Activated CD4-positive, CD25-positive, alpha-beta regulatory T cell treated with anti-CD3 and anti-CD28 coated beads, Interleukin-2, amount 50 U/mL, for 24 hours (primary cell): Measurements from ENCODE around the gene RFTN1.
A peak's percentile ranks its signal among the peaks of the same experiment; 100 is the strongest.

Source experiments
- ATAC-seq, 2 donors: fragments of 150-1000 bp; cut with Tn5 transposase; one replicate each; pipeline ENCODE4 v1.10.0; 2021; ENCODE audit warnings: mild to moderate bottlenecking in 1 of 2, moderate library complexity in 1 of 2

The RFTN1 gene

DNA sequence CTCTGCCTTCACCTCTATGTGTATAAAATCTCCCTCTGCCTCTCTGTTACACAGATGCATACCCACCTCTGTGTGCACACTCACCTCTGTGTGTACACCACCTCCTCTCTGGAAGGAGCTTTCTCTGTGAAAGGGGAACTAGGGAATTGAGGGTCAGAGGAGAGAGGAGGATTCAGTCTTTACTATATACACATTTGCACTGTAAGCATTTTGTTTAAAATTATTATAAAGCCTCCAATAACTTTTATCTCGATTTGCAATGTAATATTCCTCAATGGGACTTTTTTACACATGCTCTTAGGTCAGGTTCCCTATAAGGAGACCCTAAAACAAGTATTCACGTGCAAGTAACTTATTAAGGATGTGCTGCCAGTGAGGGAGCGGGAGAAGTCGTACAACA lies 166.0 kb downstream of the RFTN1 start:
- ATAC-seq = no peak

DNA sequence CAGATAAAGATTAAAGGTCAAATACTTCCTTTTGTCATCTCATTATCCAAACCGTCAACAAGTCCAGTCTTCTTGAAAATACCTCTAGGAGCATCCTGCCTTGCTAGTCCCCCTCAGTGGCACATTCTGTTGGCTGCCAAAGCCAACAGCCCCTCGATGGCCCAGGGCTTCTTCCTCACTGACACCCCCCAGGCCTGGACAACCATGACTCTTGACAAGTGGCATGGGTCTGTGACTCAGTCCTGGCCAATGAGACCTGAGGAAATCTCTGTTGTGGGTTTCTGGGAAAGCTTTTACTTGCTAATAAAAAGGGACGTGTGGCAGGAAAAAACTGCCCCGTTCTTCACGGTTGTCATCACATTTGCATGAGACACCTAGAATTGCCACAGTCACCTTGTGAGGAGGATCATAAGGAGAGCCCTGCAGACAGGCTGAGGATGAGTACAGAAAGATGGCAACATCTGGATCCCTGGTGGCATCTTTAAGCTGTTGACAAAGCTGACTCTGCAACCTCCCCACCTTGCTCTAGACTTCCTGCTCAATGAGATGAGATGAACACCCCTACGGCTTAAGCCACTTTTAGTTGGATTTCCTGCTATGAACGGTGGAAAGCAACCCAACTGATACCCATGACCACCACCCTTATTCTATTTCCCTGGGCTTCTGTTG lies 167.0 kb downstream of the RFTN1 start:
- ATAC-seq = no peak

DNA sequence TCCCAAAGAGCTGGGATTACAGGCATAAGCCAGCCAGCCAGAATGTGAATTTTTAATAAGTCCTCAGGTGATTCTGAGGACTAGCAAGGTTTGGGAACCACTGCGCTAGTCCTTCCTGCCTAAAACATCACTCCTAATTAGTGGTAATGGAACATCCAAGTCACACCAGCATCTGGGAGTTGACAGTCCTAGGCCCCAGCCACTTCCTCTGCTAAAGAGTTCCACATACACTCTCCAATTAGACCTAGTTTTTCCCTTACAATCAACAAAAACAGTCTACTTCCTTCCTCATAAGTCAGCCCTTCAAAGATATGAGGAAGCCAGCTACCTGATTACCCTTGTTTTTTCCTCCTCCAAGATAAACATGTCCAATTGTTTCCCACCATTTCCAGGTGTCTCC lies 170.4 kb downstream of the RFTN1 start:
- ATAC-seq = no peak

DNA sequence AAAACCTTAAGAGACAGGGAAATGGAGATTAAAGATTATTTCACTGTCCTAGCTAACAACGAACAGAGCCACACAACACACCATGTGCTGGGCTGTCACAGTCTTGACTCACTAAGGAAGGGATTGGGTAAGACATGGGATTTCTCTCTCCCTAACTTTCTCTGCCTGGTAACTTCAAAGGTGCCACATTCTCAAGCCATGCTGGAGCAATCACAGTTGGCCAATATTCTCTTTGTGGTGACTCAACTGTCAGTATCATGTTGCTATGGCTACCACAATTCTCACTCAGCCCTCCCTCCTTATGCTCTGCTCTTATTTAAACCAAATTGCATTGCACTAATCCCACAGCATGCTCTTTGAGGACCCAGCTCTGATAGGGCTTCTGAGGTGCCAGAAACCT lies 174.5 kb downstream of the RFTN1 start:
- peak; percentile 79 to 87 for ATAC-seq

DNA sequence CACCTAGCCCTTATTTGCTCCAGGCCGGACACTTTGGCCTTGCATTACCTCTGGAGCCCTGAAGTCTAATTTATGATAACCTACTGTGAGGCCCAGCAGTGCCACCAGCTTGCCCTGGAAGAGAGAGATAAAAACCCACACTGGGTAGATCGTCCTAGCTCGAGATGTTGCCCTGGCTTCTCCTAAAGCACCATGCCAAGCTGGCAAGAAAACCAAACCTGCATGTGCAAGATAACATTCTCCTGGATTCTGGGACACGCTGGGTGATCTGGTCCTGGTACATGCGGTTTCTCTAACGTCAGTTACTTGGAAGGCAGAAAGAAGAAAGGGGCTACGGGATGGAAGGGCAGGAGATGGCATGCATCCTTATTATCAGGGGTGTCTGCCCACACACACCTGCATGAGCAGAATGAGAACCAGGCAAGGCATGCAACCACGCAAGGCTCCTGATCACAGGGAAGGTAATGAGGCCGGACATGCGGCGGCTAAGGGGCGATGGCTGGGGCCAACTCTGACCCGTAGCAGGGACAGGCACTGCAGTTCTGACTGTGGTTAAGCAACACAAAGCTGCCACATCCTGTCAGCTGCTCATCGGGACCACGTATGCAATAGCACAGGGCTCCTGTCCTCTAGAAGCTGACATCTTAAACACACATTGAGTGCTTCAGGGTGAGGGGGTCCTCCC lies 175.5 kb downstream of the RFTN1 start:
- peak; percentile 69 to 73 for ATAC-seq

DNA sequence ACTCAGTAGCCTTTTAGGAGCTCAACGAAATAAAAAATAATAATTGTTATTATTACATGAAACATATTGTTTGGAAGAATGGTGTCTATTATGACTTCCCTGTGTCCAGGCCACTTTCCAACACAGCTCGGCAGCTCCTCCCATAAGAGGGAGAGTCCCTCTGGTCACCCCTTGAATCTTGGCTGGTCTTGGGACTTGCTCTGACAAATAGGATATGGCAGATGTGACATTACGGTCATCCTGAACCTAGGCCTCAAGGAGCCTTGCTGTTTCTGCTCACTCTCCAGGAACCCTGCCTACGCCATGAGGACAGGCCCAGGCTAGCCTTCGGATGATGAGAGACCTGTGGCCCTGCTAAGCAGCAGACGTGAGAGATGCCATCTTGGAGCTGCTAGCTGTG lies 176.7 kb downstream of the RFTN1 start:
- no peak for ATAC-seq

DNA sequence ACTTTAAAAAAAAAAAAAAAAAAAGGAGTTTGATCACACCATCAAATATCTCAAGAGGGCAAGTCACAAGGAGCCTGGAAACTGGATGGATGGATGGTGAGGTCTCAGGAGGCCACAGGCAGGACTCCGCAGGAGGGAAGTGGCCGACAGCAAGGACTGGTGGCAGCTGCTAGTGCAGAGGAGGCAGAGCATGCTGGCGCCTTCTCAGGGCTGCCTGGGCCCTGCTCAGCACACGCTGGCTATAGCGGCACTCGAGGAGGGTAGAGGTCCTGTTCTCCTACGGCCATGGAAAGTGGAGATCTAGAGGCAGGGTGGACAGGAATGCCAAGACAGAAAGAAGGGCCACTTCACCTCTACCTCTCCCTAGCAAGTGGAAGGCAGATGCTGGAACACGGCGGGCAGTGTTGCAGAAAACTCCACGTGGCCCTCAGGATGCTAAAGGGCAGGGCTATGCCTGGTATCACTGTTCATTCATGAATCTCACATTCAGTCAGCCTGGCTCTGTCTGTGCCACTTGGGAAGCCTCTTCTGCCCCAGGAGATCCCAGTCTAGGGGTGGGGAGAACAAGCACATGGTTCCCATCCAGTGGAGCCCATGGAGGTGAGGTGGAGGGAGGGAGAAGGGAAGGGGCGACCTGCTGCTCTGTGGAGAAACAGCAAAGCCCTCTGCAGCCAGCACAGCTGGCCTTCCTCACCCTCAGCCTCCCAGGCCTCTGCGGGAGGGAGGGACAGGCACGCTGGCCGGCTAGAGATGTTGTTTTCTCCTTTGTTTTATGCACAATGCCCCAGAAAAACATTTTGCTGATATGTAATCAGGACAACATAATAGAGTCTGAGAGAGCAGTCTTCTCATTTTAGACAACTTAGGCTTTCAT lies 177.5 kb downstream of the RFTN1 start:
- no peak for ATAC-seq

DNA sequence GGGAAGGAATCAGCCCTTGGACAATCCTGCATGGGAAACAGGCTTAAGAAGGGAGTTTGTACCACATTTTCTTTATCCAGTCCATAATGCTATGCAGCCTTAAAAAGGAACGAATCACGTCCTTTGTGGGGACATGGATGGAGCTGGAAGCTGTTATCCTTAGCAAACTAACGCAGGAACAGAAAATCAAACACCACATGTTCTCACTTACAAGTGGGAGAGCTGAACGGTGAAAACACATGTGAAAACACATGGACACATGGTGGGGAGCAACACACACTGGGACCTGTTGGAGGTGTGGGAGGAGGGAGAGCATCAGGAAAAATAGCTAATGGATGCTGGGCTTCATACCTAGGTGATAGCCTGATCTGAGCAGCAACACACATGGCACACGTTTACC lies 178.2 kb downstream of the RFTN1 start:
- ATAC-seq = no peak

DNA sequence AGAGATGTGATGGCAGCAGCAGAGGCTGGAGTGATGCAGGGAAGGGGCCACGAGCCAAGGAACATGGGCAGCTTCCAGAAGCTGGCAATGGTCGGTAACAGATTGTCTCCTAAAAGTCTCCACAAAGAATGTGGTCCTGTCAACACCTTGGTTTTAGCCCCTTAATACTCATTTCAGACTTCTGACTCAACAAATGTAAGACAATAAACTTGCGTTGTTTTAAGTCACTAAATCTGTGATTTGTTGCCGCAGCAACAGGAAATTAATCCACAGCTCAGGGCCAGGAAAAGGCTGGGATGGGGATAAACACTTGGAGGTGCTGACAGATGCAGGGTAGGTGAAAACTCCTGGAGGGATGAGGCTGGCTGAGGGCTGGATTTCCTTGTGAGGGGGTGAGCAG lies 178.6 kb downstream of the RFTN1 start:
- no peak for ATAC-seq

DNA sequence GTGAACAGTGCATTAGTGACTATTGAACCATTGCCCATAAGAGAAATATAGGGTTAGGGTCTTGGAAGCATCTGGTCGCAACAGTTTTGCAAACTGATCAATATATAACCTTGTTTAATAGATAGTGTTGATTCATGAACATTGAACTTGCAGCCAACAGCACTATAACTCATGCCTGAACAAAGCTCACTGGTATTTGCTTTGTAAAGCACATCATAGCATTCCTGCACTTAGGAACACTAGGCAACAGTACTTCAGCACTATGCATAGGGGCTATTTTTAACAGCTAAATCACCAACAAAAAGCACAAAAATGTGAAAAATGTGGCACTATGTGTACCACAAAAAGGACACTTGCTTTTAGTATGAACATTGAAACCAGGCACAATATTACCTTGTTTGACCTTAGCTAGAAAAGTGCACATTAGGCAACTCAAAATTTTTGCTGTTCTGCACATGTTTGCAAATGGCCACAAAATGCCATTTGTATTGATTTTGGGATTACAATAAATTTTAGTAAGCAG lies 180.5 kb downstream of the RFTN1 start:
- ATAC-seq = no peak

DNA sequence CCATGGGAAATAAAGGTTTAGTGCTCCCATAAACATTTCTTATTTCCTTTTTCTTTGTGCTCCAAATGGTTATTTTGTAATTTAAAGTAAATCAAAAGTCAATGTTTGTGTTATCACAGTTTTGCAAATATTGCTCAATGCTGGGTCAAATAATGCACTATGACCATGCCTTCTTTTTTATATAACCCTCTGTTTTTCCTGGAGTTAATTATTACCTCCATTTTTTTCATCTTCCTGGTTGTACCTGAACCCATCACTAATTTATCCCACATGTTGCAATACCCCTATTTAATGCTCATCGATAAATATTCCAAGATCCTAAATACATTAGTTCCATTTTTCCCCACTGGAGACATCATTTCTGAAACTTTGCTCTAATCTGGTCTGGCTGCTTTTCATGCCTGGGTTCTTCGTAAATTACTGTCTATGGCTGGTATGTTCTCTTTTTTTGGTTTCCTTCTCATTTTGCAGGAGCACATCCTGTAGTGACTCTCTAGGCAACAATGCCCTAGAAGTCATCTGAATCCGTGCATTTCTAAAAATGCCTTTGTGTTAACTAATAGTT lies 182.1 kb downstream of the RFTN1 start:
- no peak for ATAC-seq

DNA sequence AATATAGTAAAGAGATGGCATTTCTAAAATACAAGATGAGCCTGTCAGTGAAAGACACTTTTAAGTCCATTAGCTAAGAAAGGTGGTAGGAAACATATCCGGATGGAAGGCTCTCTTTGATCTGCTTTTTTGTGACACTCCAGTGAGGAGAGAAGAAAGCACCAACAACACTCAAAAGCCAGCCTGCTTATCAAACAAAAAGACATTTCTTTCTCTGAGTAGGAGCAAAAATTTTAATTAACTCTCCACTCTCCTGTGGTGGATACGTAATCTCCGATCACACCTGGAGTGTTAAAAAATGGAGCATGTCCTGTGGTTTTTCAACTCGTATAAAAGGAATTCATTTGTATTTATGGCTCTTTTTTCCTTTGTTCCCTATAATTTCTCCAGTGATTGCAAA lies 183.1 kb downstream of the RFTN1 start:
- ATAC-seq = no peak

DNA sequence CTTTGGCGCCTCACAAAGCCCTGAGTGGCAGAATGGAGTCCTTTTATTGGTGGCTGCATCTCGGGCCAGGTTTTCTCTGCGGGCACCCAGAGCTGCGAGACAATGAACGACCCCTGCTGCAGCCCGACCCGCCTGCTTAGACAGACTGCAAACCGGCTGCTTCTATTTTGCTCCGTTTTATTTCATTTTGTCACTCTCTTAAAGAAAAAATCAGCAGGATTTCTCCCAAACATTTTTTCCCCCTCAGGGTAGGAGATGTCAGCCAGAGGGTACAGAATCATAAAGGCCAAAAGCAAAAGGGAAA lies 183.7 kb downstream of the RFTN1 start:
- no peak for ATAC-seq

DNA sequence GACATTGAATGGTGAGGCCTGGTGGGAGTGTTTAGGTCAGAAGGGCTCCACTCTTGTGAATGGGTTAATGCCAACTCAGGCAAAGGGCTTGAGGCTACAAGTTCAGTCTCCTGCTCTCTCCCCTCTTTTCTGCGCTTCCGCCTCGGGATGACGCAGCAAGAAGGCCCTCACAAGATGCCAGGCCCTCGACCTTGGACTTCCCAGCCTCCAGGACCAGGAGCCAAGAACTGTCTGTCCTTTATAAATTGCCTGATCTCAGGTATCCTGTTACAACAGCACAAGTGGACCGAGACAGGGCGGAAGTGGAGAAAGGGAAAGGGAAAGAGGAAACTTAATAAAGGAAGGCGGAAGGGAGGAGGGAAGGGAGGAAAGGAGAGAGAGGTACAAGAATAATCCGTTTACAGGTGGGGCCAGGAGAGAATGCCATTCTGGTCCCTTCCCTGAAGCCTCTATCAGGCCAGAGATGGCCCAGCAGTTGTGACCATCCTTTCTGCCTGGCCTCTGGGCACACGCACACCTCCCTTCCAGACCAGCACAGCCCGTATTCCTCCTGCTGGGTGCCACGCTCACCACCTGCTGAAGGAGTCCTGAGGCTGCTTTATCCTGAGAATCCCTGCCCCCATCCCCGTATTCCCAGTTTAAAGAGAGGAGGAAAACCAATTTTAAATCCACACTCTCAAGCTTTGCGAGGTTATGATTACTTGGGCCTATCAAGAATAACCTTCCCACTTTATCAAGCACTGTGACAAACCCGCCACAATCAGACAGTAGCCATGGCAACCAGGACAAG lies 184.3 kb downstream of the RFTN1 start:
- no peak for ATAC-seq

DNA sequence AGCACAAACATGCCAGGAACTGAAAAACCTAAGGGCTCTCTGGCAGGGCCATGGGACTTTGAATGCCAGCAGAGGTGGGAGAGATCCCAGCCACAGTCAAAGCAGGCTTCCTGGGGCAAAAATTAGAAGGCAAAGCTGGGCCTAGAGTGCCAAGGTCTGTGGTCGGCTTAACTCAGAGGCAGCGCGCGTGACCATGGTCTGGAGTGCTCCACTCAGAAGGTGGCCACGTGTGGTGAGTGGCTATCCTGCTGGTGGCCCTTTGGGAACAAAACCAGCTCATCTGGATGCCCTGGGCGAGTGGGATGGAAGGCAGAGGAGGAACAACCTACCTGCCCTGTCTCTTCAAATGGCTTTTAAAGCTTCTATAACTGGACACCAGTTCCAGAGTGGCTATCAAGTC lies 185.4 kb downstream of the RFTN1 start:
- no peak for ATAC-seq

DNA sequence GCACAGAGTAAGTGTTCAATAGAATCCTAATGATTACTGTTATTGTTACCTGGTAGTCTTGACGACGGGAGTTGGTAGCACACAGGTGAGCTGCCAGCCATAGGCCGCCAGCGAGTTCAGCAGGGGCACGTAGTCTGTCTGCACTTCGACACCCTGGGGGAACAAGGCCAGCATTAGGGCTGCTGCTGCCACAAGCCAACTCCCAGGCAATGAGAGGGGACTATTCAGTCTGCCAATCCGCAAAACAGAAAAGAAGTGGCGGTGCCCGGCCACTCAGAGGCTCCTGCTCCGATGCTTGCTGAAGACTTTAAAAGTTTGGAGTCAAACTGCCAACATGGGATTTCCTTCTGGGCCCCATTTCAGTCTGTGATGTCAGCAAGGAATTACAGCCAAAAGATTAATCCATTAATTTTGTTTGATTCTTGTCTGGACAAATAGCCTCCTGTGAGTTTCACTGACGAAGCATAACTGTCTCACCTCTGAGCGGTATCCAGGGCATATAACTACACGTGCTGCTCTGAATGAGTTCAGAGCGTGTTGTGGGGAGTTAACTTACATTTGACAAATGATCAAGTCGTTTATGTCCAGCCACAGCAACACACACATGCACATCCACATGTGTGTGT lies 186.7 kb downstream of the RFTN1 start:
- no peak for ATAC-seq

DNA sequence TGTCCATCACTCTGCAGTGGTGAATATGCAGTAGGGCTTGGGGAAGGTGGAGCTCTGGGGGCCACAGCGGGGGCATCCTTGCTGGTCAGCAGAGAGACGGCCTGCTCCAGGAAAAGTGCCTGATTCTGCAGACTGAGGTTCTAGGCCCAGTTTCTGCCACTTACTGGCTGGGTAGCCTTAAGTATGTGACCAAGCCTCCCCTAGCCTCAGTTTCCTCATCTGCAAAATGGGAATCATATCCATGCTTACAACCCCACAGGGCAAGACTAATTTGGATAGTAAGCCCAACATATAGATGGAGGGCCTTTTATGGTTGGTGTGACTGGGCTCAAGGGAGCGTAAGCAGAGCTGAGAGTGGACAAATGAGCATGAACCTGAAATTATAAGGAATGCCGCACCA lies 187.6 kb downstream of the RFTN1 start:
- ATAC-seq = no peak

DNA sequence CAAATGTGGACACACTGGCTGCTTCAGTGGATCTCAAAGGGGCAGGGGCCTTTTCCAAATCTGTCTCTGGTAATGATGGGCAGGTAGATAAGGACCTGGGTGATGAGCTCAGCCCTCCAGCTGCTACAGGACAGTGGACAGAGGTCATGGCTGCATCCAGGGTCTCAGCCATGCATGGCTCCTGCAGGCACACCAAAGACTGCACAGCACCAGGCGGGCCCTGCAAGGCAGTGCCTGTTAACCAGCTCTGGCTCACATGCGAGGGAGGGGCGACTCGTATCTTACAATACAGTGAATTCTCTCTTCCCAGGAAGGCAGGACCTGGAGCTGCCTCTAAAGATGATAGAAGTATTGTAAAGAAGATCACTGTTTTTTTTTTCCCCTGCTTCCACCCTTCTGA lies 189.8 kb downstream of the RFTN1 start:
- ATAC-seq = no peak

DNA sequence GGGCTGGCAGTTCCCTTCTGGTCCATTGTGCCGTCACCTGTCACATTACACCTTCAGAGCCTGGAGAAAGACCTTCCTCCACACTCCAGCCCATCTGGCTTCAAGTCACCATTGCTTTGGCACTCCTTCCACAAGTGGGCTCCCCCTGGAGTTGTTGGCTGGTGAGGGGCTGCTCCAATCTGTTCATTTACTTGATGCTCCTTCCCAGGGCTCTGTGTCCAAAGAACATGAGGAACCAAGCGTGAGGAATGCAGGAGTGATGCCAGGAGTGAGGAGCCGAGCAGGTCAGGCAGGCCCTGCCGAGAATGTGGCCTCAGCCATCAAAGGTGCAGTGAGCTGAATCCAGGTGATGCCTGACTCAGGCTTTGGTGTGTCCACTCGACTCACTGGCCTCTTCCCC lies 191.3 kb downstream of the RFTN1 start:
- ATAC-seq = no peak

DNA sequence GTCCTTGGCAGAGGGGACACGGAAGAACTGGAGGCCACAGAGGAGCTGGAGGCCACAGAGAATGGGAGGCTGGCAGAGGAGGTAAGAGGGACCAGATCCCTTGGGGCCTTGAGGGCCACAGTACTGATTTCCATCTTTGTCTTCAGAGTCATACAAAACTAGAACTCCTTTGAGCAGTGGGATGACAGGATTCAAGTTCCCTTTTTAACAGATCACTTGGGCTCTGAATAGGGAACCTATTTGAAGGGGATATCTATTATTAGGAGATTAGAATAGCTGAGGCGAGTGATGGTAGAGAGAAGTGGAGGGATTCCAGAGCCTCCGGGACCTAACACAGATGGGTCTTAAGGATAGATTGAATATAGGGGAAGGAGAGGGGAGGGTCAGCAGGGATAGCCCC lies 192.8 kb downstream of the RFTN1 start:
- no peak for ATAC-seq

DNA sequence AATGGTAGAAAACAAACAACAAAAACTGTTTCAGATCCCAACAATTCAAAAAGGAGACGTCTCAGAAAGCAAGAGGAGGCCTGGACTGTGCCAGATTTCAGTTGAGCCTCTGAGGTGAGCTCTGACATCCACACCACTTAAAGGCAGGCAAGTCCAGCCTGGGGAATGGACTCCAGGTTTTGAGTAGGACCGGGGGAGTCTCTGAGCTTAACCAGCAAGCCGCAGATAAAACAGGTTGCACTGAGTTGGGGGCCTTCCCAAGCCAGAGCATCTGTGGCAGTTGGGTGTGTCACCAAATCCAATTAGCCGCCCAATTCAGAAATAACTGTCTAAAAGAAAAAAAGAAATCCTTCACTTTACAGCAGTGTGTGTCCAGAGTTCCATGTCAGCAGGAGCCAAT lies 193.8 kb downstream of the RFTN1 start:
- ATAC-seq = no peak

DNA sequence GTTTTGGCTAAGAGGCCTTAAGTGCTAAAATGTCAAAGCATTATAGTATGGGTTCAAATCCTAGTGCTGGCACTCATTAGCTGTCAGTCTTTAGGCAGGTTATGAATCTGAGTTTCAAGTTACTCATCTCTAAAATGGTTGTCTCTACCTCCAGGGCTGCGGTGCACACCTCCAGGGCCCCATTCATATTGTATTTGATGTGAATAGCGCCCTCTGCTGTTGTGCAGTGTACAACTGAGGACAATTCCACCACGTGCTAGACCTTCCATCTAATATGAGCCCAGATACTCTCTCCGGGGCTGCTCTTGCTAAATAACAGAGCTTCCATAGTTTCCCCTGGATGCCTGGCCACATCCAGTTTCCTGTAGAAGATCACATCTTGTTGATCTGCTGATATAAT lies 194.2 kb downstream of the RFTN1 start:
- ATAC-seq = peak; percentile 95 to 99
